Hematopoietic multipotent progenitor cell (in vitro differentiated cells): ENCODE measurements around the gene LARP4. TPM values are rescaled to one million over a fixed set of nuclear protein-coding genes. Genes with fewer than 3 reads are reported as not detected.
A peak's percentile ranks its signal among the peaks of the same experiment; 100 is the strongest.
"Not testable (repeated sequence)": the region's sequence is repeated elsewhere in the genome, so short reads cannot be mapped to it uniquely, and the experiment has no call there.

Experiments used
- DNase-seq, 3 donors: peaks; one replicate each; pipeline ENCODE4 v3.0.0-alpha.2; 2011 to 2015; ENCODE audit warnings: low read depth in 2 of 3, low spot score in 2 of 3
- total RNA-seq: library from RNA; depleted of rRNA; stranded (reverse); fragments of >200 nt; gene quantifications from one replicate; pipeline ENCODE4 v1.2.3, GENCODE V29; 2012

LARP4 gene
- total RNA-seq: 11.0 TPM

GRCh38 chr12:50400638-50401499 lies at the start of gene LARP4:
LARP4 (plus strand) TSS chr12:50400885; CDS start chr12:50401011, 126 bp downstream.
- peak; percentile 69 to 98 (median 96) for DNase-seq

GRCh38 chr12:50351120-50352043 lies 49.3 kb upstream of the LARP4 start:
- DNase-seq: no peak

GRCh38 chr12:50353404-50353803 lies 47.3 kb upstream of the LARP4 start:
- no peak for DNase-seq

- peak in 2 of 3 donors; percentile 2 to 33 for DNase-seq
These were observed 46.7 kb upstream of the LARP4 start for GRCh38 chr12:50353869-50354593.

- DNase-seq: no peak
These were observed 45.8 kb upstream of the LARP4 start for GRCh38 chr12:50354908-50355307.

- DNase-seq: no peak
These were observed 45.3 kb upstream of the LARP4 start for GRCh38 chr12:50355365-50355764.

GRCh38 chr12:50362671-50363070 lies 38.0 kb upstream of the LARP4 start:
- DNase-seq: no peak

GRCh38 chr12:50363141-50363540 lies 37.5 kb upstream of the LARP4 start:
- DNase-seq: no peak

GRCh38 chr12:50365709-50366406 lies 34.8 kb upstream of the LARP4 start:
- no peak for DNase-seq

GRCh38 chr12:50370672-50371071 lies 30.0 kb upstream of the LARP4 start:
- not testable (repeated sequence) for DNase-seq

- no peak for DNase-seq
These were observed 24.9 kb upstream of the LARP4 start for GRCh38 chr12:50375802-50376201.

GRCh38 chr12:50380761-50381325 lies 19.8 kb upstream of the LARP4 start:
- DNase-seq: no peak

GRCh38 chr12:50387487-50387886 lies 13.2 kb upstream of the LARP4 start:
- DNase-seq: no peak

- DNase-seq: no peak
These were observed 12.7 kb upstream of the LARP4 start for GRCh38 chr12:50387972-50388478.

GRCh38 chr12:50388793-50389192 lies 11.9 kb upstream of the LARP4 start:
- not testable (repeated sequence) for DNase-seq

GRCh38 chr12:50390316-50390741 lies 10.4 kb upstream of the LARP4 start:
- no peak for DNase-seq

- DNase-seq: no peak
These were observed 6.1 kb upstream of the LARP4 start for GRCh38 chr12:50394469-50395029.

- DNase-seq: no peak
These were observed 3.5 kb upstream of the LARP4 start for GRCh38 chr12:50397117-50397650.

- DNase-seq: no peak
These were observed 1.8 kb upstream of the LARP4 start for GRCh38 chr12:50398931-50399330.
